Glutamatergic neuron (in vitro differentiated cells): ENCODE measurements around the gene PLEKHA6. TPM values are rescaled to one million over a fixed set of nuclear protein-coding genes. Genes with fewer than 3 reads are reported as not detected.
A peak's percentile ranks its signal among the peaks of the same experiment; 100 is the strongest.

ENCODE experiments used
- DNase-seq: peaks from one replicate; pipeline ENCODE4 v3.0.0; 2022
- H3K27ac Mint-ChIP-seq: one replicate; pipeline ENCODE4 v1.8.0; 2020; ENCODE audit warnings: mild to moderate bottlenecking, mixed read lengths, inconsistent platforms; ENCODE audit not compliant: unreplicated experiment
- H3K27me3 Mint-ChIP-seq: one replicate; pipeline ENCODE4 v1.8.0; 2020; ENCODE audit warnings: mild to moderate bottlenecking, moderate library complexity, mixed read lengths, inconsistent platforms; ENCODE audit not compliant: unreplicated experiment
- H3K36me3 Mint-ChIP-seq: one replicate; pipeline ENCODE4 v1.8.0; 2020; ENCODE audit warnings: mild to moderate bottlenecking, mixed read lengths, inconsistent platforms; ENCODE audit not compliant: unreplicated experiment
- H3K4me1 Mint-ChIP-seq: one replicate; pipeline ENCODE4 v1.8.0; 2020; ENCODE audit warnings: mild to moderate bottlenecking, low read depth, mixed read lengths, inconsistent platforms; ENCODE audit not compliant: unreplicated experiment
- H3K4me3 Mint-ChIP-seq: one replicate; pipeline ENCODE4 v1.8.0; 2020; ENCODE audit warnings: mild to moderate bottlenecking, mixed read lengths, inconsistent platforms; ENCODE audit not compliant: unreplicated experiment
- H3K9me3 Mint-ChIP-seq: one replicate; pipeline ENCODE4 v1.8.0; 2020; ENCODE audit warnings: mild to moderate bottlenecking, moderate library complexity, mixed read lengths, inconsistent platforms; ENCODE audit not compliant: unreplicated experiment
- total RNA-seq: library from RNA; stranded (reverse); fragmentation: NEBNext Ultra II Directional; extraction: Animal tissue kit (Norgen Biotek cat#: 25700); gene quantifications from one replicate; pipeline ENCODE4 v1.2.1, GENCODE V29; 2021; ENCODE audit not compliant: unreplicated experiment
- TF ChIP-seq, protein P1 (sequence below): fragments of 200-600 bp; sonication (generic); IDR thresholded peaks from one replicate; pipeline ENCODE4 v1.5.0; 2021; ENCODE audit not compliant: partially characterized antibody, unreplicated experiment

The PLEKHA6 gene
- total RNA-seq, 1 donor from 2014 or later: 72.7 TPM

DNA sequence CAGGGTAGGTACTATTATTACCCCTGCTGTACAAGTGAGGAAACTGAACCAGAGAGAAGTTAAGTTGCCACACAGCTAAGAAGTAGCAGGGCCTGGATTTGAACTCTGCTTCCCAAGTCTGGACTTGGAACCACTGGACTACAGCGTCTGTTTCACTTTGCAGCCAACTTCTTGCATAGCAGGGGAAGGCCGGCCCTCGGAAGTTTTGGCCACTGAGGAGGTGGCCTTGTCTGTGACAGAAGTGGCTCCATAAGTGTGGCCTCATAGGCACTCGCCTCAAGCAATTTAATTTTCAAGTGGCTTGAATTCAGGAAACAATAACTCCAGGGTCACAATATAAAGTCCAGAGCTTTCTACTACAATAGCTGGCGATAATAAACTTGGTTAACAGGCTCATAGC lies 41.4 kb downstream of the PLEKHA6 start:
- no peak overlapping the region for H3K27ac Mint-ChIP-seq
- TF ChIP-seq, protein P1, sequence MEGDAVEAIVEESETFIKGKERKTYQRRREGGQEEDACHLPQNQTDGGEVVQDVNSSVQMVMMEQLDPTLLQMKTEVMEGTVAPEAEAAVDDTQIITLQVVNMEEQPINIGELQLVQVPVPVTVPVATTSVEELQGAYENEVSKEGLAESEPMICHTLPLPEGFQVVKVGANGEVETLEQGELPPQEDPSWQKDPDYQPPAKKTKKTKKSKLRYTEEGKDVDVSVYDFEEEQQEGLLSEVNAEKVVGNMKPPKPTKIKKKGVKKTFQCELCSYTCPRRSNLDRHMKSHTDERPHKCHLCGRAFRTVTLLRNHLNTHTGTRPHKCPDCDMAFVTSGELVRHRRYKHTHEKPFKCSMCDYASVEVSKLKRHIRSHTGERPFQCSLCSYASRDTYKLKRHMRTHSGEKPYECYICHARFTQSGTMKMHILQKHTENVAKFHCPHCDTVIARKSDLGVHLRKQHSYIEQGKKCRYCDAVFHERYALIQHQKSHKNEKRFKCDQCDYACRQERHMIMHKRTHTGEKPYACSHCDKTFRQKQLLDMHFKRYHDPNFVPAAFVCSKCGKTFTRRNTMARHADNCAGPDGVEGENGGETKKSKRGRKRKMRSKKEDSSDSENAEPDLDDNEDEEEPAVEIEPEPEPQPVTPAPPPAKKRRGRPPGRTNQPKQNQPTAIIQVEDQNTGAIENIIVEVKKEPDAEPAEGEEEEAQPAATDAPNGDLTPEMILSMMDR: no peak
- H3K27me3 Mint-ChIP-seq: peaks cover 1% of the 10 kb centered on the region
- no peak overlapping the region for H3K4me3 Mint-ChIP-seq
- H3K9me3 Mint-ChIP-seq: no peaks in the 10 kb centered on the region
- peaks cover 21% of the 10 kb centered on the region for H3K4me1 Mint-ChIP-seq
- no peaks in the 10 kb centered on the region for H3K36me3 Mint-ChIP-seq
- DNase-seq: no peak

DNA sequence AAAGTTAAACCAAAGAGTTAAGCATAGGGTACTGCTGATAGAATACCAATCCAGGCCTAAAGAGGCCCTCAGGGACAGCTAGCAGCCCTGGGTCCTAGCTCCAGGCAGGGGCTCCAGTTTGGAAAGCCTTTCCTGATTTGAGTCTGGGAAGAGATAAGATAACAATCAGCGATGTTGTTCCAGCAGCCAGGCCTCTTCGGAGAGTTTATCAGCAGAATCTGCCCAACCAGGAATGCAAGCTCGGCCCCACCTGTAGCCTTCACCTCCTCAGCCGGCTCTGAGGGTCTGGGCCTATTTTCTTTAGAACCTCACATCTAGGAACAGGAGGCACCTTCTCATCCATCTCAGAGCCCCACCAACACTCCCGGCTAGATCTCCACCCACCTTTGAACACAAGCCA lies 42.6 kb downstream of the PLEKHA6 start:
- Mint-ChIP-seq H3K27ac (no peak overlapping the region), H3K4me3 (no peak overlapping the region), H3K4me1 (peaks cover 16% of the 10 kb centered on the region), H3K36me3 (no peaks in the 10 kb centered on the region), H3K27me3 (peaks cover 1% of the 10 kb centered on the region), H3K9me3 (no peaks in the 10 kb centered on the region)
- TF ChIP-seq, protein P1: no peak
- DNase-seq: no peak

DNA sequence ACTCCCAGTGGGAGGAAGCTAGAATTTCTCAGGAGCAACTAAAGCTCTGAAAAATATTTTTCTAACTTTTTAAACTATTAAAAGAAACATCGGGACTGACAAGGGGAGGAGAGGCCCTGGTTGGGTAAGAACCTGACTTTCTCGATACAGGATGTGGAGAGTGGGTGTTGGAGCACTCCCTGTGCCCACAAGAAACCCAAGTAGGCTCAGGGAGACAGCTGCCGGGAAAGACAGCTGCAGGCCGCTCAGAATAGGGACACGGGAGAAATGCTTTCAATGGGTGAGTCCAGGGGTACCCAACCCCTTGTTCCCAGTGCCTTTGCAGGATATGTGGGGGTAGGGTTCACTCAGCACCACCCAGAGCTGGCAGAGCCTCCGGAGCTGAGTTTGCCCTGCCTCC lies 43.6 kb downstream of the PLEKHA6 start:
- Mint-ChIP-seq H3K27ac (no peak overlapping the region), H3K9me3 (no peaks in the 10 kb centered on the region), H3K4me3 (no peak overlapping the region), H3K4me1 (peaks cover 16% of the 10 kb centered on the region), H3K36me3 (no peaks in the 10 kb centered on the region), H3K27me3 (peaks cover 1% of the 10 kb centered on the region)
- TF ChIP-seq, protein P1: no peak
- no peak for DNase-seq

DNA sequence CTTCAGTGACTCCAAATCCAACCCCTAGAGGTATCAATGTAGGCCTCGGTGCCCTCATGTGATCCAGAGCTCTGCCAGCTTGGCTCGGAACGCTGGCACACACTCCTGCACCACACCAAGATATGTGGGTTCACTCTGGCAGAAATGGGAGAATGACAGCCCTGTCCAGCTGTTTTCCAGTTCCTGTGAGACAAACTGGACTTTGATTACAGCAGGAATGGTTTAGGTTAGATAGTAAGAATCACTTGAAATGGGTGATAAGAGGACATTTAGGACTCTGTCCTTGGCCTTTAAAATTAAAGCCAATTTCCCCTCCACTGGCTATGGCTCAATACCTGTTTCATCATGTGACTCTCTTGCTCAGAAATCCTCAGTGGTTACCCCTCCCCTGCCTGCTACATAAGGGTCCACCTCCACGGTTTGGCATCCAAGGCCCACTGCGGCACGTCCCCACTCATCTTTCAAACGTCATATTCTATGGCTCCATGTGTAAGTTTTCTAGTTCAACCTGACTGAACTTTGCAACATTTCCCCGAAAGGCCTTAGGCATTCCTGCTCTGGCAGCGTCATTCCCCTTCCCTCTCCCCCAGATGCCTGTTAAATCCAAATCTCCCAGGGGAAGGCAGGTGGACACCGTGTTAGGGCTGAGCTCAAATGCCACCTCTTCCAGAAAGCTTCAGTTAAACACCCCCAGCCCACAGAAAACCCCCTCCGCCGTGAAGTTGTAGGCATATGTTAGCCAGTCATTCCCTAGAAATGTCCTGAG lies 44.7 kb downstream of the PLEKHA6 start:
- Mint-ChIP-seq H3K36me3 (no peaks in the 10 kb centered on the region), H3K27me3 (peaks cover 3% of the 10 kb centered on the region), H3K27ac (no peak overlapping the region), H3K4me3 (peak overlapping the region; percentile 45), H3K9me3 (peaks cover 4% of the 10 kb centered on the region), H3K4me1 (peaks cover 16% of the 10 kb centered on the region)
- DNase-seq: no peak
- TF ChIP-seq, protein P1: no peak

DNA sequence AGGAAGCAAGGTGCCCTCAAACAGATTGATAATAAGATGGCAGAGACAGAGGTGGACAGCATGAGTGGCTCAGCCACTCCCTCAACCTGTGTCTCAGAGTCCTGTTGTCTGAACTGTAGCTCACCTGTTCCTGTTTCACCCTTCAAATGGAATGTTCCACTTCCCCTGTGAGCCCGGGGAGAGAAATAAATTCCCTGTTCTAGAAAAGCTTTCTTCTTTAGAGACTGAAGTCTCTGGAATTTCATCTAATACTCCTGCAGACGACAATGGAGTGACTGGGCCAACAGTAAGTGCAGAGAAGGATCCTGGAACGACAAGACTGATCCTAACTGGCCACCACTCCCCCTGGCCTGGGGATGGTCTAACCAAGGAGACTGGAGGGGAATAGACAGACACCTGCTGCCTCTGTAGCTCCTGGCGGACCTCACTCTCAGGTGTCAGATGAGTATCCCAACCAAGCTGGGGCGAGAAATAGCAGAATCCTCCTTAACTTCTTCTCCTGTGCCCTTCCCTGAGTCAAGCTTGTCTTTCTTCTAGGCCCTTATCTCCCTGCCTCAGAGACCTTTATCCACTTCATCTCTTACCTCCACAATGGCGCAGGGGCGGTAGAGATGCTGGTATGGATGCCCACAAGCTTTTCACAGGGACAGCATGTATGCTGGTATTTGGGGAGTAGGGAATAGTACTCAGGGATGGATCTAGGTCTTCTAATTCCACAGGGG lies 45.4 kb downstream of the PLEKHA6 start:
- TF ChIP-seq, protein P1: no peak
- peaks cover 1% of the 10 kb centered on the region for H3K27me3 Mint-ChIP-seq
- no peak overlapping the region for H3K27ac Mint-ChIP-seq
- peaks cover 16% of the 10 kb centered on the region for H3K4me1 Mint-ChIP-seq
- no peak overlapping the region for H3K4me3 Mint-ChIP-seq
- peaks cover 4% of the 10 kb centered on the region for H3K9me3 Mint-ChIP-seq
- H3K36me3 Mint-ChIP-seq: no peaks in the 10 kb centered on the region
- DNase-seq: no peak
